Osteoblast (primary cell): ENCODE data around the gene CAMTA1. TPM values are rescaled to one million over a fixed set of nuclear protein-coding genes. Genes with fewer than 3 reads are reported as not detected.

Experiments
- DNase-seq: peaks from one replicate; pipeline ENCODE4 v3.0.0; 2011; ENCODE audit warnings: low spot score, mixed read lengths; ENCODE audit not compliant: insufficient read length; ENCODE audit errors: missing footprints
- H2AFZ ChIP-seq: 2 replicates; pipeline ENCODE4 v1.6.0; 2011; ENCODE audit warnings: mild to moderate bottlenecking, low read length
- H3K27ac ChIP-seq: 2 replicates; pipeline ENCODE4 v1.5.1; 2011; ENCODE audit warnings: mild to moderate bottlenecking, low read depth, low read length, moderate library complexity
- H3K27me3 ChIP-seq: 2 replicates; pipeline ENCODE4 v1.6.0; 2012; ENCODE audit warnings: mild to moderate bottlenecking, control low read depth, inconsistent platforms, low read length, moderate library complexity; ENCODE audit not compliant: insufficient read depth
- H3K36me3 ChIP-seq: 2 replicates; pipeline ENCODE4 v1.5.1; 2011; ENCODE audit warnings: mild to moderate bottlenecking, low read length, control low read depth, moderate library complexity; ENCODE audit not compliant: insufficient read depth
- H3K4me1 ChIP-seq: 2 replicates; pipeline ENCODE4 v1.5.1; 2011; ENCODE audit warnings: mild to moderate bottlenecking, low read length, control low read depth, moderate library complexity; ENCODE audit not compliant: insufficient read depth
- H3K4me2 ChIP-seq: 2 replicates; pipeline ENCODE4 v1.6.0; 2011; ENCODE audit warnings: mild to moderate bottlenecking, low read length; ENCODE audit not compliant: insufficient read depth
- H3K4me3 ChIP-seq: fragments of 200-600 bp; sonication (generic); 3 replicates; pipeline ENCODE4 v1.5.1; 2012; ENCODE audit warnings: mild to moderate bottlenecking, low read length, inconsistent platforms; ENCODE audit not compliant: insufficient read depth
- H3K79me2 ChIP-seq: 2 replicates; pipeline ENCODE4 v1.6.0; 2012; ENCODE audit warnings: mild to moderate bottlenecking, low read length, control low read depth, inconsistent platforms; ENCODE audit not compliant: insufficient read depth
- H3K9me3 ChIP-seq: 2 replicates; pipeline ENCODE4 v1.5.1; 2011; ENCODE audit warnings: low read depth, low read length, control low read depth
- H4K20me1 ChIP-seq: 2 replicates; pipeline ENCODE4 v1.6.0; 2012; ENCODE audit warnings: mild to moderate bottlenecking, low read length, control low read depth; ENCODE audit not compliant: insufficient read depth
- total RNA-seq: library from RNA; depleted of rRNA; stranded (reverse); fragments of >200 nt; gene quantifications from 2 replicates; pipeline ENCODE4 v1.2.3, GENCODE V29; 2012
- TF ChIP-seq, protein P1 (sequence below): IDR thresholded peaks from 2 replicates; pipeline ENCODE4 v1.5.1; 2011; ENCODE audit warnings: mild to moderate bottlenecking, low read depth, low read length, moderate library complexity; ENCODE audit errors: extremely low read depth

CAMTA1 gene
- total RNA-seq, 1 donor: 47.4 TPM

DNA sequence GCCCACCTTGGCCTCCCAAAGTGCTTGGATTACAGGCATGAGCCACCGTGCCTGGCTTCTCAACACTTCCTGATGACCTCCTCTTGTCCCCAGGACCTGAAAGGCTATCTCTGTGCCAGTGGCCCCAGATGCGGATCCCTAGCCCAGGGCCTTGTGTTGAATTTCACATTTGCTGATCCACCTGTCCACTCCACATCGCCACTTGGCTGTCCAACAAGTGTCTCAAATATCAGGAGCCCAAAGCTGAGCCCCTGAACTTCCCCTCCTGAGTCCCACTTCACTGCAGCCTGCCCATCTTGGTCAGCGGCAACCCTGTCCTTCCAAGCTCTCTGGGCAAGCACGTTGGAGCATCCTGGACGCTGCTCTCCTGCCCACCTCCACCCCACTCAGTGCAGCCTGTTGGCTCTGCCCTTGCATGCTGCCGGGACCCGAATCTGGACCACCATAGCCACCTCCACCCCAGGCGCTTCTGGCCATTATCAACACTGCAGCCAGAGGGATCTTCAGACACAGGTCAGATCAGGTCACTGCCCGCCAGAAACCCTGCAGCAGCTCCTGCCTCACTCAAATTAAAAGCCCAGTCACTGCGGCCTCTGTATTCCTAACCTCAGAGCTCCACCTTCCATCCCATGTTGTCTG lies 633.3 kb downstream of the CAMTA1 start:
- no peaks in the 10 kb centered on the region for H4K20me1 ChIP-seq
- H3K36me3 ChIP-seq: no peaks in the 10 kb centered on the region
- no peaks in the 10 kb centered on the region for H3K9me3 ChIP-seq
- no peak overlapping the region for H2AFZ ChIP-seq
- H3K27me3 ChIP-seq: no peaks in the 10 kb centered on the region
- TF ChIP-seq, protein P1, sequence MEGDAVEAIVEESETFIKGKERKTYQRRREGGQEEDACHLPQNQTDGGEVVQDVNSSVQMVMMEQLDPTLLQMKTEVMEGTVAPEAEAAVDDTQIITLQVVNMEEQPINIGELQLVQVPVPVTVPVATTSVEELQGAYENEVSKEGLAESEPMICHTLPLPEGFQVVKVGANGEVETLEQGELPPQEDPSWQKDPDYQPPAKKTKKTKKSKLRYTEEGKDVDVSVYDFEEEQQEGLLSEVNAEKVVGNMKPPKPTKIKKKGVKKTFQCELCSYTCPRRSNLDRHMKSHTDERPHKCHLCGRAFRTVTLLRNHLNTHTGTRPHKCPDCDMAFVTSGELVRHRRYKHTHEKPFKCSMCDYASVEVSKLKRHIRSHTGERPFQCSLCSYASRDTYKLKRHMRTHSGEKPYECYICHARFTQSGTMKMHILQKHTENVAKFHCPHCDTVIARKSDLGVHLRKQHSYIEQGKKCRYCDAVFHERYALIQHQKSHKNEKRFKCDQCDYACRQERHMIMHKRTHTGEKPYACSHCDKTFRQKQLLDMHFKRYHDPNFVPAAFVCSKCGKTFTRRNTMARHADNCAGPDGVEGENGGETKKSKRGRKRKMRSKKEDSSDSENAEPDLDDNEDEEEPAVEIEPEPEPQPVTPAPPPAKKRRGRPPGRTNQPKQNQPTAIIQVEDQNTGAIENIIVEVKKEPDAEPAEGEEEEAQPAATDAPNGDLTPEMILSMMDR: no peak
- DNase-seq: no peak
- H3K4me1 ChIP-seq: no peaks in the 10 kb centered on the region
- no peaks in the 10 kb centered on the region for H3K79me2 ChIP-seq
- H3K27ac ChIP-seq: no peak overlapping the region
- no peak overlapping the region for H3K4me2 ChIP-seq
- no peak overlapping the region for H3K4me3 ChIP-seq

DNA sequence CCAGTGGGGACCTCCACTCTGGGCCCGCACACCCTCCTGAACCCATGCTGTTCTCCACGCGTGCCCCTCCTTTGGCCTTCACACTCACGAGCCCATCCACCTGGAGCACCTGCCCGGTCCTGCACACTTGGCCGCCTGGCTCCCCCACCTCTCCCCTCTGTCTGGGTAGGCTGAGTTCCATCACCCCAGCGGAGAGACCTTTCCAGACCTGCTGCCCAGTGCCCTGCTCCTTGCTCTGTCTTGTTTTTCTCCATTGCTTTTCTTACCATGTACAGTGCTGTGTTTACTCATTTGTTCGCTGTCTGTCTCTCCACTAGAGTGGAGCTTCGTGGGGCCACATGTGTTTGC lies 634.8 kb downstream of the CAMTA1 start:
- Histone ChIP-seq H3K4me3 (no peak overlapping the region), H3K4me2 (no peak overlapping the region), H2AFZ (no peak overlapping the region), H3K9me3 (no peaks in the 10 kb centered on the region), H4K20me1 (no peaks in the 10 kb centered on the region), H3K79me2 (no peaks in the 10 kb centered on the region), H3K4me1 (no peaks in the 10 kb centered on the region), H3K27me3 (no peaks in the 10 kb centered on the region), H3K36me3 (no peaks in the 10 kb centered on the region), H3K27ac (no peak overlapping the region)
- TF ChIP-seq, protein P1: no peak
- DNase-seq: no peak

DNA sequence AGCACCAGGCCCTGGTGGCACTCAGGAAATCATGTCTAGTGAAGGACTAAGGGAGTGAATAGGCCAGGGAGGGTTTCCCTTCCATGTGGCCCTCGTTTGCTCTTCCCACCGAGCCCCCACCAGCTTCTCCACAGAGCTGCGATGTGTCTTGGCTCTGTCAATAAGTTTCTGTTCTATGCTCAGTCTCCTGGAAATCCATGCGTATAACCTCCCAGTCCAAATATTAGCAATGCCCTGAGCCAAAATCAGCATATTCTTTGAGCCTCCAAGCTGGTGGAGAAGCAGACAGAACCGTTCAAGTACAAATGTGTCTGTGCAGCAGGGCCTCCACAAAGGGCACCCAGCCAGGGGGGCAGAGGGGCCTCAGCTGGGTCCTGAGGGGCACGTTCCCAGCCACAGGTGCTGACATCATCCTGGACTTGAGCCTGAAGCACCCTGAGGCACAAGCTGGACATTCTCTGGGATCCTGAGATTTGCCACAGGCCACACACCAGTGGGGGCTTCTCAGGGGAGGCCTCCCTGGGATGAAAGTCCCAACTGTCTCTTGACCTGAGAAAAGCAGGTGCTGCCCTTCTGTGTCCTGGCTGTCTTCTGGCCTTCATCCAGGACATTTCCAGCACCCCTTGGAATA lies 635.3 kb downstream of the CAMTA1 start:
- Histone ChIP-seq H3K4me1 (no peaks in the 10 kb centered on the region), H3K36me3 (no peaks in the 10 kb centered on the region), H3K4me2 (no peak overlapping the region), H3K27ac (no peak overlapping the region), H3K4me3 (no peak overlapping the region), H3K79me2 (no peaks in the 10 kb centered on the region), H4K20me1 (no peaks in the 10 kb centered on the region), H2AFZ (no peak overlapping the region), H3K27me3 (no peaks in the 10 kb centered on the region), H3K9me3 (no peaks in the 10 kb centered on the region)
- TF ChIP-seq, protein P1: no peak
- no peak for DNase-seq

DNA sequence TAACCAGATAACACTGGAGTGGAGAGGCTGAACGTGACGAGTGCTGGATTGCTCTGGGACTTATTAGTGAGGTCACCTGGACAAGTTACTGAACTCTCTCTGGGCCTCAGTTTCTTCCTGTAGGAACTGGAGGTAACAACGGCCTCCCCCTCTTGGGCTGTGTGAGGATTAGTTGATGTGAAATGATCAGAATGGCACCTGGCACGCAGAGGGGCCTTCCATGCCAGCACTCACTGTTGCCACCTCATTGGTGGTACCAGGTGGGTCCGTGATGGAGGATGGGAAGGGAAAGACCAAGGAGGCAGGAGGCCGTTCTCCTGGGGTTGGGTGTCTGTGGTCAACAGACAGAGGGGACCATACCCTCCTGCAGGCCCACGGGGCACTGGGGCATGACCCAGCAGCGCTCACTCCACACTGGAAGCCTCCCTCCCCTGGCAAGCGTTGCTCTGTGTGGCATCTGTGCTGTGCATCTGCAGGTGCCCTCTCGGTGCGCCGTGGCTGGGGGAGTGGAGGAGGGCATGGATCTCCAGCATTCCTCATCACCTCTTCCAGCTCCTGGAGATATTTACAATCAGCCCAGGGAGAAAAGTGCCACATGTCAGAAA lies 636.3 kb downstream of the CAMTA1 start:
- no peak for DNase-seq
- no peaks in the 10 kb centered on the region for H3K36me3 ChIP-seq
- TF ChIP-seq, protein P1: no peak
- H3K9me3 ChIP-seq: no peaks in the 10 kb centered on the region
- H3K4me1 ChIP-seq: no peaks in the 10 kb centered on the region
- H3K27me3 ChIP-seq: no peaks in the 10 kb centered on the region
- H3K79me2 ChIP-seq: no peaks in the 10 kb centered on the region
- no peak overlapping the region for H2AFZ ChIP-seq
- no peak overlapping the region for H3K27ac ChIP-seq
- no peak overlapping the region for H3K4me2 ChIP-seq
- H3K4me3 ChIP-seq: no peak overlapping the region
- H4K20me1 ChIP-seq: no peaks in the 10 kb centered on the region
